IMR-90 (cell line): ENCODE results near the gene SLC22A12. TPM values are rescaled to one million over a fixed set of nuclear protein-coding genes. Genes with fewer than 3 reads are reported as not detected.

Source experiments
- ATAC-seq: fragments of 200-7000 bp; cut with Tn5 transposase; 2 replicates; pipeline ENCODE4 v1.9.1; 2020; ENCODE audit warnings: low read depth, mild to moderate bottlenecking, moderate library complexity
- BruUV-seq: library from RNA; stranded (reverse); fragments of 400-500 nt; replicated peaks from 2 replicates; lab custom pipeline; 2021; lab: Mats Ljungman, UMichigan
- CTCF ChIA-PET: fragments of 300-600 bp; formaldehyde crosslinking; extraction: SDS; loops from one replicate; lab custom pipeline; 2021; ENCODE audit warnings: antibody characterized with exemption; lab: Yijun Ruan, JAX
- POLR2A ChIA-PET: fragments of 300-600 bp; sonication (Branson Sonifier 250); formaldehyde crosslinking; loops from one replicate; lab custom pipeline; 2022; ENCODE audit warnings: antibody characterized with exemption; ENCODE audit not compliant: unreplicated experiment; lab: Charles Lee
- DNase-seq: peaks from one replicate; pipeline ENCODE4 v3.0.0; 2013
- H2AFZ ChIP-seq: replicated peaks from 2 replicates; pipeline ENCODE3; 2013; ENCODE audit warnings: low read length, mild to moderate bottlenecking; ENCODE audit not compliant: poor library complexity
- H2AK5ac ChIP-seq: 2 replicates; pipeline ENCODE4 v1.6.1; 2013; ENCODE audit warnings: low read depth, low read length, inconsistent platforms
- H2AK9ac ChIP-seq: replicated peaks from 2 replicates; pipeline ENCODE3; 2013; ENCODE audit warnings: mild to moderate bottlenecking, low read depth, low read length, moderate library complexity; ENCODE audit not compliant: poor library complexity
- H2BK120ac ChIP-seq: 2 replicates; pipeline ENCODE4 v1.6.1; 2013; ENCODE audit warnings: low read depth, low read length, inconsistent platforms
- H2BK15ac ChIP-seq: 3 replicates; pipeline ENCODE4 v1.6.1; 2013; ENCODE audit warnings: low read depth, low read length, inconsistent platforms
- H2BK20ac ChIP-seq: 2 replicates; pipeline ENCODE4 v1.6.1; 2013; ENCODE audit warnings: low read depth, mild to moderate bottlenecking, inconsistent platforms, low read length, moderate library complexity
- H2BK5ac ChIP-seq: 2 replicates; pipeline ENCODE4 v1.6.1; 2013; ENCODE audit warnings: mild to moderate bottlenecking, low read depth, low read length, inconsistent platforms; ENCODE audit not compliant: poor library complexity, severe bottlenecking
- H3K14ac ChIP-seq: replicated peaks from 2 replicates; pipeline ENCODE4 v1.6.1; 2013; ENCODE audit warnings: low read depth, low read length, inconsistent platforms
- H3K18ac ChIP-seq: 2 replicates; pipeline ENCODE4 v1.6.1; 2013; ENCODE audit warnings: low read depth, low read length, control low read depth
- H3K23ac ChIP-seq: 2 replicates; pipeline ENCODE4 v1.6.1; 2013; ENCODE audit warnings: low read depth, low read length, inconsistent platforms
- H3K27ac ChIP-seq: 2 replicates; pipeline ENCODE4 v1.5.1; 2013; ENCODE audit warnings: mild to moderate bottlenecking, control low read depth, low read length; ENCODE audit not compliant: insufficient read depth
- H3K27me3 ChIP-seq: 2 replicates; pipeline ENCODE4 v1.6.1; 2013; ENCODE audit warnings: low read length; ENCODE audit not compliant: control insufficient read depth, insufficient read depth
- H3K36me3 ChIP-seq: 2 replicates; pipeline ENCODE4 v1.6.1; 2013; ENCODE audit warnings: low read length, mixed read lengths; ENCODE audit not compliant: control insufficient read depth, insufficient read depth
- H3K4ac ChIP-seq: 2 replicates; pipeline ENCODE4 v1.6.1; 2013; ENCODE audit warnings: low read depth, low read length, inconsistent platforms
- H3K4me1 ChIP-seq: 2 replicates; pipeline ENCODE4 v1.6.1; 2013; ENCODE audit warnings: low read length, mixed read lengths; ENCODE audit not compliant: control insufficient read depth, insufficient read depth
- H3K4me2 ChIP-seq: 2 replicates; pipeline ENCODE4 v1.6.1; 2013; ENCODE audit warnings: low read depth, mild to moderate bottlenecking, control low read depth, low read length, moderate library complexity
- H3K4me3 ChIP-seq: 2 replicates; pipeline ENCODE4 v1.5.1; 2013; ENCODE audit warnings: low read depth, mild to moderate bottlenecking, control low read depth, low read length, moderate library complexity; ENCODE audit not compliant: insufficient read depth
- H3K56ac ChIP-seq: 2 replicates; pipeline ENCODE4 v1.6.1; 2013; ENCODE audit warnings: low read length, inconsistent platforms; ENCODE audit not compliant: insufficient read depth; ENCODE audit errors: extremely low read depth
- H3K79me1 ChIP-seq, 2 experiments: 2 replicates each; pipeline ENCODE4 v1.6.1; 2013; ENCODE audit warnings: low read length in 2 of 2, inconsistent platforms in 1 of 2, low read depth in 1 of 2
- H3K9ac ChIP-seq: 2 replicates; pipeline ENCODE4 v1.6.1; 2013; ENCODE audit warnings: low read depth, low read length, control low read depth
- H3K9me1 ChIP-seq: 2 replicates; pipeline ENCODE4 v1.6.1; 2013; ENCODE audit warnings: low read length, inconsistent platforms; ENCODE audit not compliant: insufficient read depth
- H3K9me3 ChIP-seq: 2 replicates; pipeline ENCODE4 v1.6.1; 2013; ENCODE audit warnings: low read length; ENCODE audit not compliant: control insufficient read depth, insufficient read depth
- H4K20me1 ChIP-seq: 2 replicates; pipeline ENCODE4 v1.6.1; 2013; ENCODE audit warnings: low read length, inconsistent platforms; ENCODE audit not compliant: insufficient read depth
- H4K5ac ChIP-seq: 2 replicates; pipeline ENCODE4 v1.6.1; 2013; ENCODE audit warnings: mild to moderate bottlenecking, low read depth, low read length, control low read depth
- H4K8ac ChIP-seq, 2 experiments: 2 replicates each; pipeline ENCODE4 v1.6.1; 2013; ENCODE audit warnings: low read depth in 2 of 2, low read length in 2 of 2, control low read depth in 1 of 2, inconsistent platforms in 1 of 2
- H4K91ac ChIP-seq: 2 replicates; pipeline ENCODE4 v1.6.1; 2013; ENCODE audit warnings: low read depth, low read length, inconsistent platforms; ENCODE audit not compliant: insufficient read depth
- BHLHE40 ChIP-seq: fragments of 150-350 bp; IDR thresholded peaks from 2 replicates; pipeline ENCODE4 v1.6.1; 2016; ENCODE audit warnings: mild to moderate bottlenecking, low read depth, low read length
- CHD1 ChIP-seq: IDR thresholded peaks from 2 replicates; pipeline ENCODE4 v1.6.1; 2012; ENCODE audit warnings: low read depth, low read length, improper control_type of control experiment
- FOS ChIP-seq: fragments of 150-350 bp; IDR thresholded peaks from 2 replicates; pipeline ENCODE4 v1.6.1; 2016; ENCODE audit warnings: low read depth, low read length
- POLR2A ChIP-seq: IDR thresholded peaks from 2 replicates; pipeline ENCODE4 v1.6.1; 2012; ENCODE audit warnings: mild to moderate bottlenecking, low read depth, low read length
- RCOR1 ChIP-seq: IDR thresholded peaks from 2 replicates; pipeline ENCODE4 v1.6.1; 2012; ENCODE audit warnings: mild to moderate bottlenecking, low read length, improper control_type of control experiment; ENCODE audit not compliant: insufficient replicate concordance
- RFX5 ChIP-seq: IDR thresholded peaks from 2 replicates; pipeline ENCODE4 v1.8.0; 2012; ENCODE audit warnings: low read depth, mild to moderate bottlenecking, low read length, moderate library complexity
- WGBS, 2 experiments: methylation state at CpG; one replicate each; pipeline versions ENCODE4 v1.1.5 to v1.1.7; 2013; ENCODE audit warnings: missing lambda C conversion rate in 2 of 2; ENCODE audit not compliant: insufficient read length in 1 of 2; ENCODE audit errors: extremely low coverage in 2 of 2; 5-methylcytosine and 5-hydroxymethylcytosine counted together
- dilution Hi-C: fragments of 300-500 bp; cut with HindIII; formaldehyde crosslinking; loops from one replicate; pipeline ENCODE4 v1.14.3; 2018; ENCODE audit warnings: low sequenced_read_pairs; ENCODE audit not compliant: unreplicated experiment
- in situ Hi-C: fragments of 300-500 bp; cut with MboI; formaldehyde crosslinking; loops from 3 replicates; pipeline ENCODE4 v1.14.3; 2019; ENCODE audit warnings: low sequenced_read_pairs, inconsistent platforms, mixed read lengths
- intact Hi-C: fragments of 100-400 bp; cut with micrococcal nuclease; formaldehyde crosslinking; loops from 2 replicates; pipeline ENCODE4 v1.10.0; 2022
- polyA plus RNA-seq, 3 experiments: library from polyadenylated mRNA; depleted of rRNA; stranded (reverse); fragments of >200 nt; gene quantifications; 2 replicates each; pipeline ENCODE4 v1.2.3, GENCODE V29; 2012; ENCODE audit warnings: low replicate concordance in 1 of 3
- total RNA-seq: library from RNA; depleted of rRNA; stranded (reverse); fragments of >200 nt; gene quantifications from 2 replicates; pipeline ENCODE4 v1.2.3, GENCODE V29; 2012
- TF ChIP-seq, protein P1 (sequence below): fragments of 150-350 bp; IDR thresholded peaks from 2 replicates; pipeline ENCODE4 v1.6.1; 2017; ENCODE audit warnings: mild to moderate bottlenecking, antibody characterized with exemption, low read length, low read depth
- TF ChIP-seq, protein P2 (sequence below): conservative IDR thresholded peaks from 2 replicates; pipeline ENCODE4 v1.5.1; 2012; ENCODE audit warnings: mild to moderate bottlenecking, low read depth, low read length, improper control_type of control experiment
- TF ChIP-seq, protein P3 (sequence below): fragments of 150-350 bp; IDR thresholded peaks from 2 replicates; pipeline ENCODE4 v1.6.1; 2016; ENCODE audit warnings: low read depth, mild to moderate bottlenecking, low read length, moderate library complexity, borderline replicate concordance

Gene SLC22A12
- total and polyA plus RNA-seq, 2 of the 4 experiments (the other 2 are of a cell fraction) = not detected

DNA sequence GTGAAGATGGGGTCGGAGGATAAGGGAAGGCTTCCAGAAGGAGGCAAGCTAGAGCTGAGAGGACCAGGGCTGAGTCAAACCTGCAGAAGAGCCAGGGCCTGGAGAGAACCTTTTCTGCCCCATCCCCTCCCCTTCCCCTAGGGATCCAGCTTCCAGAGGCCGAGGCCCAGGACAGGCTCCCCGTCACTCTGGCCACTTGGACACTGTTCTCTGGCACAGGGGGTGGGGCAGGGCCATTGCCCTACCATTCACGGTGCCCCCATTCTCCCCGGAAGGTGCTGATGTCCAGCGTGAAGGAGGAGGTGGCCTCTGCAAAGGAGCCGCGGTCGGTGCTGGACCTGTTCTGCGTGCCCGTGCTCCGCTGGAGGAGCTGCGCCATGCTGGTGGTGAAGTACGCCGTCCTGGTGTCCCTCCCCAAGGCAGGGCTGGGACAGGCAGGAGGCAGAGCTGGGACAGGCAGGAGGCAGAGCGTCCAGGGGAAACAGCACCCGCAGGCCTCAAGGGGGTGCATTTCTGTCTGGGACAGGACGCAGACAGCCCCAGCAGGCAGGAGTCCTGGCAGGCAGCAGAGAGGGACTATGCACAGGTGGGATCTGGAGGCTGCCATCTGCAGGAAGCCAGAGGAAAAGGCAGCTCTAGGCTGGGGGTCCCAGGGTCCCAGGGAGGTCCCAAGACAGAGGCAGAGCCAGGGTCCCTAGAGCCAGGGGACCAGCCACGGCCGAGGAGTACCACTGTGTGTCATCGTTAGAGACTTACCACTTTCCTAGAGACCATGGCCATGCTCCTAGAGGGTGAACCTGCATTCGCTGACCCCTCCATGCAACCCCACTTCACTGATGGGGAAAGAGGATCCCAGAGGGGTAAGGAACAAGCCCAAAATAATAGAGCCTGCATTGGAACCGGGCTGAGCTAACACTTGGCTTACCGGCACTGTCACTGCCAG lies 25.8 kb upstream of the SLC22A12 start:
- Histone ChIP-seq H2AK5ac (no peak overlapping the region), H4K91ac (no peak overlapping the region), H2BK120ac (no peak overlapping the region), H3K9ac (no peak overlapping the region), H2BK20ac (no peak overlapping the region), H3K4me3 (no peak overlapping the region), H3K27ac (no peak overlapping the region), H2AK9ac (no peak overlapping the region), H4K20me1 (0 out of 2 replicates have a peak, but pooled peaks cover 4% of the 10 kb centered on the region), H3K14ac (no peak overlapping the region), H3K56ac (no peak overlapping the region), H4K5ac (no peak overlapping the region), H3K18ac (no peak overlapping the region), H3K23ac (no peak overlapping the region), H2BK5ac (no peak overlapping the region), H3K9me3 (no peaks in the 10 kb centered on the region), H3K27me3 (peaks cover 13% of the 10 kb centered on the region), H3K4me2 (no peak overlapping the region), H3K4me1 (no peaks in the 10 kb centered on the region), H3K79me1 (no peaks in the 10 kb centered on the region), H2BK15ac (no peak overlapping the region), H3K9me1 (no peaks in the 10 kb centered on the region), H3K36me3 (no peaks in the 10 kb centered on the region), H4K8ac (no peak overlapping the region), H2AFZ (no peak overlapping the region), H3K4ac (no peak overlapping the region)
- in situ Hi-C loops (no loop called here), intact Hi-C loops (no loop called here), dilution Hi-C loops (no loop called here)
- no TSS peak for BruUV-seq
- ATAC-seq = no peak
- 75% methylated on average over 7 of the region's 24 CpGs; no CpG with 5 or more reads in 1 of the 2 experiments for WGBS, 2 experiments
- ChIA-PET CTCF (no interaction called here), POLR2A (no interaction called here)
- no peak for DNase-seq
- no peak for TF ChIP-seq POLR2A
- TF ChIP-seq, protein P1, sequence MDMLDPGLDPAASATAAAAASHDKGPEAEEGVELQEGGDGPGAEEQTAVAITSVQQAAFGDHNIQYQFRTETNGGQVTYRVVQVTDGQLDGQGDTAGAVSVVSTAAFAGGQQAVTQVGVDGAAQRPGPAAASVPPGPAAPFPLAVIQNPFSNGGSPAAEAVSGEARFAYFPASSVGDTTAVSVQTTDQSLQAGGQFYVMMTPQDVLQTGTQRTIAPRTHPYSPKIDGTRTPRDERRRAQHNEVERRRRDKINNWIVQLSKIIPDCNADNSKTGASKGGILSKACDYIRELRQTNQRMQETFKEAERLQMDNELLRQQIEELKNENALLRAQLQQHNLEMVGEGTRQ = no peak
- TF ChIP-seq, protein P2, sequence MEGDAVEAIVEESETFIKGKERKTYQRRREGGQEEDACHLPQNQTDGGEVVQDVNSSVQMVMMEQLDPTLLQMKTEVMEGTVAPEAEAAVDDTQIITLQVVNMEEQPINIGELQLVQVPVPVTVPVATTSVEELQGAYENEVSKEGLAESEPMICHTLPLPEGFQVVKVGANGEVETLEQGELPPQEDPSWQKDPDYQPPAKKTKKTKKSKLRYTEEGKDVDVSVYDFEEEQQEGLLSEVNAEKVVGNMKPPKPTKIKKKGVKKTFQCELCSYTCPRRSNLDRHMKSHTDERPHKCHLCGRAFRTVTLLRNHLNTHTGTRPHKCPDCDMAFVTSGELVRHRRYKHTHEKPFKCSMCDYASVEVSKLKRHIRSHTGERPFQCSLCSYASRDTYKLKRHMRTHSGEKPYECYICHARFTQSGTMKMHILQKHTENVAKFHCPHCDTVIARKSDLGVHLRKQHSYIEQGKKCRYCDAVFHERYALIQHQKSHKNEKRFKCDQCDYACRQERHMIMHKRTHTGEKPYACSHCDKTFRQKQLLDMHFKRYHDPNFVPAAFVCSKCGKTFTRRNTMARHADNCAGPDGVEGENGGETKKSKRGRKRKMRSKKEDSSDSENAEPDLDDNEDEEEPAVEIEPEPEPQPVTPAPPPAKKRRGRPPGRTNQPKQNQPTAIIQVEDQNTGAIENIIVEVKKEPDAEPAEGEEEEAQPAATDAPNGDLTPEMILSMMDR = no peak
- no peak for TF ChIP-seq BHLHE40
- TF ChIP-seq RCOR1 = no peak
- TF ChIP-seq CHD1 = no peak
- TF ChIP-seq FOS = no peak
- TF ChIP-seq, protein P3, sequence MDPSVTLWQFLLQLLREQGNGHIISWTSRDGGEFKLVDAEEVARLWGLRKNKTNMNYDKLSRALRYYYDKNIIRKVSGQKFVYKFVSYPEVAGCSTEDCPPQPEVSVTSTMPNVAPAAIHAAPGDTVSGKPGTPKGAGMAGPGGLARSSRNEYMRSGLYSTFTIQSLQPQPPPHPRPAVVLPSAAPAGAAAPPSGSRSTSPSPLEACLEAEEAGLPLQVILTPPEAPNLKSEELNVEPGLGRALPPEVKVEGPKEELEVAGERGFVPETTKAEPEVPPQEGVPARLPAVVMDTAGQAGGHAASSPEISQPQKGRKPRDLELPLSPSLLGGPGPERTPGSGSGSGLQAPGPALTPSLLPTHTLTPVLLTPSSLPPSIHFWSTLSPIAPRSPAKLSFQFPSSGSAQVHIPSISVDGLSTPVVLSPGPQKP = no peak
- TF ChIP-seq RFX5 = no peak
